ENCODE data around the gene USP31. TPM values are rescaled to one million over a fixed set of nuclear protein-coding genes. Genes with fewer than 3 reads are reported as not detected.
A peak's percentile ranks its signal among the peaks of the same experiment; 100 is the strongest.

USP31 gene
- total and polyA plus RNA-seq, 2 of the 13 experiments (the other 11 are each of a cell fraction or from before 2014, with no cell fraction given): 22.5 to 23.3 TPM

DNA sequence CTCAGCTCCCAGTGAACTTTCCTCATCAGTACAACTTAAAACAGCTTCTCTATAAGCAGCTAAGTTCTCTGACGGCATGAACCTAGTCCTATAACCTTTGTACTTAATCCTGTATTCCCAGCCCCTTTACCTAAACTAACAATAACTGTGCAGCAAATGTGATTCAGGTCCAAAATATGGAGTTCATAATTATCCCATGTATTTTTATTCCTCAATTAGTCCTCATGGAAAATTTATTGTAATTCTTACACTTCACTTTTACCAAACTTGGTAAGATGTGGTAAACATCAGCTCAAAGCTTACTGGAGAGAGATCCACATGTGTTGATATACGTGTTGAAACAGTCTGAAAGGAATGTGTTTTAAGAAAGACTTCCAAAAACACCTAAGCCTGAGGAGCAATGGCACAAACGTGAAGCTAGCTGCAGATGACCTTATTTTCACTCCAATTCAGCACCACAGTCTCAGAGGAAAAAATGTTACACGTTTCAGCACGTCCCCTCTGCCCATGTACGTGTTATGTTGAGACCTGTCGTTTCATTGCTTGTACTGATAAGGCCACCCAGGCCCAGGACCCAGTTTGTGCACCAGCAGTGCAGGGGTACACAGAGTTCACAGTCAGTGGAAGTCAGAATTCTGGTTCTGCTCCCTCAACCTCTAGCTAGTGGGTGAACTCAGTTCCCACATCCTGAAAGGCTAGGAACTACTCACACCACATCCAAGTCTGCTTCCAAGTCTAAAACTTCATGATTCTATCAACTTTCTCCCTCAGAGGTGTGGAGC is 7.1 kb downstream of the USP31 start (continued):
- TF ChIP-seq, protein P1, sequence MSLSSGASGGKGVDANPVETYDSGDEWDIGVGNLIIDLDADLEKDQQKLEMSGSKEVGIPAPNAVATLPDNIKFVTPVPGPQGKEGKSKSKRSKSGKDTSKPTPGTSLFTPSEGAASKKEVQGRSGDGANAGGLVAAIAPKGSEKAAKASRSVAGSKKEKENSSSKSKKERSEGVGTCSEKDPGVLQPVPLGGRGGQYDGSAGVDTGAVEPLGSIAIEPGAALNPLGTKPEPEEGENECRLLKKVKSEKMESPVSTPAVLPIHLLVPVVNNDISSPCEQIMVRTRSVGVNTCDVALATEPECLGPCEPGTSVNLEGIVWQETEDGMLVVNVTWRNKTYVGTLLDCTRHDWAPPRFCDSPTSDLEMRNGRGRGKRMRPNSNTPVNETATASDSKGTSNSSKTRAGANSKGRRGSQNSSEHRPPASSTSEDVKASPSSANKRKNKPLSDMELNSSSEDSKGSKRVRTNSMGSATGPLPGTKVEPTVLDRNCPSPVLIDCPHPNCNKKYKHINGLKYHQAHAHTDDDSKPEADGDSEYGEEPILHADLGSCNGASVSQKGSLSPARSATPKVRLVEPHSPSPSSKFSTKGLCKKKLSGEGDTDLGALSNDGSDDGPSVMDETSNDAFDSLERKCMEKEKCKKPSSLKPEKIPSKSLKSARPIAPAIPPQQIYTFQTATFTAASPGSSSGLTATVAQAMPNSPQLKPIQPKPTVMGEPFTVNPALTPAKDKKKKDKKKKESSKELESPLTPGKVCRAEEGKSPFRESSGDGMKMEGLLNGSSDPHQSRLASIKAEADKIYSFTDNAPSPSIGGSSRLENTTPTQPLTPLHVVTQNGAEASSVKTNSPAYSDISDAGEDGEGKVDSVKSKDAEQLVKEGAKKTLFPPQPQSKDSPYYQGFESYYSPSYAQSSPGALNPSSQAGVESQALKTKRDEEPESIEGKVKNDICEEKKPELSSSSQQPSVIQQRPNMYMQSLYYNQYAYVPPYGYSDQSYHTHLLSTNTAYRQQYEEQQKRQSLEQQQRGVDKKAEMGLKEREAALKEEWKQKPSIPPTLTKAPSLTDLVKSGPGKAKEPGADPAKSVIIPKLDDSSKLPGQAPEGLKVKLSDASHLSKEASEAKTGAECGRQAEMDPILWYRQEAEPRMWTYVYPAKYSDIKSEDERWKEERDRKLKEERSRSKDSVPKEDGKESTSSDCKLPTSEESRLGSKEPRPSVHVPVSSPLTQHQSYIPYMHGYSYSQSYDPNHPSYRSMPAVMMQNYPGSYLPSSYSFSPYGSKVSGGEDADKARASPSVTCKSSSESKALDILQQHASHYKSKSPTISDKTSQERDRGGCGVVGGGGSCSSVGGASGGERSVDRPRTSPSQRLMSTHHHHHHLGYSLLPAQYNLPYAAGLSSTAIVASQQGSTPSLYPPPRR (CRISPR knock-in tag; IDR thresholded peaks at IDR 0.05; ENCODE audit: borderline replicate concordance): peak; percentile 67
- TF ChIP-seq FOXC1 (CRISPR knock-in tag; IDR thresholded peaks at IDR 0.05; ENCODE audit: borderline replicate concordance): no peak
- no peak for TF ChIP-seq SRSF1 (optimal IDR thresholded peaks at IDR 0.05; ENCODE audit: low read depth, low read length)
- TF ChIP-seq EED (CRISPR knock-in tag; IDR thresholded peaks at IDR 0.05): no peak
- TF ChIP-seq MBD4 (IDR thresholded peaks at IDR 0.05; ENCODE audit: borderline replicate concordance, low read length): no peak
- TF ChIP-seq, protein P2, sequence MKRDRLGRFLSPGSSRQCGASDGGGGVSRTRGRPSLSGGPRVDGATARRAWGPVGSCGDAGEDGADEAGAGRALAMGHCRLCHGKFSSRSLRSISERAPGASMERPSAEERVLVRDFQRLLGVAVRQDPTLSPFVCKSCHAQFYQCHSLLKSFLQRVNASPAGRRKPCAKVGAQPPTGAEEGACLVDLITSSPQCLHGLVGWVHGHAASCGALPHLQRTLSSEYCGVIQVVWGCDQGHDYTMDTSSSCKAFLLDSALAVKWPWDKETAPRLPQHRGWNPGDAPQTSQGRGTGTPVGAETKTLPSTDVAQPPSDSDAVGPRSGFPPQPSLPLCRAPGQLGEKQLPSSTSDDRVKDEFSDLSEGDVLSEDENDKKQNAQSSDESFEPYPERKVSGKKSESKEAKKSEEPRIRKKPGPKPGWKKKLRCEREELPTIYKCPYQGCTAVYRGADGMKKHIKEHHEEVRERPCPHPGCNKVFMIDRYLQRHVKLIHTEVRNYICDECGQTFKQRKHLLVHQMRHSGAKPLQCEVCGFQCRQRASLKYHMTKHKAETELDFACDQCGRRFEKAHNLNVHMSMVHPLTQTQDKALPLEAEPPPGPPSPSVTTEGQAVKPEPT (CRISPR knock-in tag; IDR thresholded peaks at IDR 0.05; ENCODE audit: low read depth): no peak
- TF ChIP-seq GPN1 (CRISPR knock-in tag; IDR thresholded peaks at IDR 0.05; ENCODE audit: borderline replicate concordance): no peak
- TF ChIP-seq, protein P3, sequence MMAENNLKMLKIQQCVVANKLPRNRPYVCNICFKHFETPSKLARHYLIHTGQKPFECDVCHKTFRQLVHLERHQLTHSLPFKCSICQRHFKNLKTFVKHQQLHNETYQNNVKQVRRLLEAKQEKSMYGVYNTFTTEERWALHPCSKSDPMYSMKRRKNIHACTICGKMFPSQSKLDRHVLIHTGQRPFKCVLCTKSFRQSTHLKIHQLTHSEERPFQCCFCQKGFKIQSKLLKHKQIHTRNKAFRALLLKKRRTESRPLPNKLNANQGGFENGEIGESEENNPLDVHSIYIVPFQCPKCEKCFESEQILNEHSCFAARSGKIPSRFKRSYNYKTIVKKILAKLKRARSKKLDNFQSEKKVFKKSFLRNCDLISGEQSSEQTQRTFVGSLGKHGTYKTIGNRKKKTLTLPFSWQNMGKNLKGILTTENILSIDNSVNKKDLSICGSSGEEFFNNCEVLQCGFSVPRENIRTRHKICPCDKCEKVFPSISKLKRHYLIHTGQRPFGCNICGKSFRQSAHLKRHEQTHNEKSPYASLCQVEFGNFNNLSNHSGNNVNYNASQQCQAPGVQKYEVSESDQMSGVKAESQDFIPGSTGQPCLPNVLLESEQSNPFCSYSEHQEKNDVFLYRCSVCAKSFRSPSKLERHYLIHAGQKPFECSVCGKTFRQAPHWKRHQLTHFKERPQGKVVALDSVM (CRISPR knock-in tag; IDR thresholded peaks at IDR 0.05): no peak
- peak; percentile 95 for TF ChIP-seq PPARG (CRISPR knock-in tag; conservative IDR thresholded peaks at IDR 0.05)
- no peak for TF ChIP-seq HOXA9 (CRISPR knock-in tag; IDR thresholded peaks at IDR 0.05; ENCODE audit: borderline replicate concordance)
- TF ChIP-seq MEIS2 (CRISPR knock-in tag; IDR thresholded peaks at IDR 0.05): 0 out of 2 replicates have a peak, but pooled peaks have one; percentile 54
- TF ChIP-seq CHD2 (IDR thresholded peaks at IDR 0.05; ENCODE audit: low read depth, low read length): no peak
- peak; percentile 39 for TF ChIP-seq THAP11 (CRISPR knock-in tag; IDR thresholded peaks at IDR 0.05)
- TF ChIP-seq, protein P4, sequence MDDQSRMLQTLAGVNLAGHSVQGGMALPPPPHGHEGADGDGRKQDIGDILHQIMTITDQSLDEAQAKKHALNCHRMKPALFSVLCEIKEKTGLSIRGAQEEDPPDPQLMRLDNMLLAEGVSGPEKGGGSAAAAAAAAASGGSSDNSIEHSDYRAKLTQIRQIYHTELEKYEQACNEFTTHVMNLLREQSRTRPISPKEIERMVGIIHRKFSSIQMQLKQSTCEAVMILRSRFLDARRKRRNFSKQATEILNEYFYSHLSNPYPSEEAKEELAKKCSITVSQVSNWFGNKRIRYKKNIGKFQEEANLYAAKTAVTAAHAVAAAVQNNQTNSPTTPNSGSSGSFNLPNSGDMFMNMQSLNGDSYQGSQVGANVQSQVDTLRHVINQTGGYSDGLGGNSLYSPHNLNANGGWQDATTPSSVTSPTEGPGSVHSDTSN (CRISPR knock-in tag; IDR thresholded peaks at IDR 0.05; ENCODE audit: borderline replicate concordance): no peak

Data from HepG2 (cell line).